Natural killer cell (primary cell): ENCODE results near the gene TMEM184C. TPM values are rescaled to one million over a fixed set of nuclear protein-coding genes. Genes with fewer than 3 reads are reported as not detected.

Experiments used
- ATAC-seq, 3 donors: fragments of 150-1000 bp in 2 of 3; fragments of 200-7000 bp in 1 of 3; cut with Tn5 transposase; 1 replicate in 1 of 3; 2 replicates in 2 of 3; pipeline ENCODE4 v1.10.0; 2021; ENCODE audit warnings: mild to moderate bottlenecking in 2 of 3, moderate library complexity in 2 of 3
- DNase-seq, 2 donors: peaks; one replicate each; pipeline versions ENCODE4 v3.0.0 to v3.0.0-alpha.2; 2013 to 2021; ENCODE audit warnings: mixed read lengths in 1 of 2
- H3K27ac ChIP-seq: one replicate; pipeline ENCODE4 v1.5.1; 2013; ENCODE audit warnings: mild to moderate bottlenecking, low read length
- H3K27me3 ChIP-seq: one replicate; pipeline ENCODE4 v1.6.1; 2013; ENCODE audit warnings: low read length; ENCODE audit not compliant: control insufficient read depth, insufficient read depth
- H3K36me3 ChIP-seq: one replicate; pipeline ENCODE4 v1.6.1; 2013; ENCODE audit warnings: low read length; ENCODE audit not compliant: control insufficient read depth, insufficient read depth
- H3K4me1 ChIP-seq: one replicate; pipeline ENCODE4 v1.6.1; 2013; ENCODE audit warnings: low read length; ENCODE audit not compliant: control insufficient read depth, insufficient read depth
- H3K4me3 ChIP-seq: one replicate; pipeline ENCODE4 v1.5.1; 2013; ENCODE audit warnings: low read length
- H3K9me3 ChIP-seq: one replicate; pipeline ENCODE4 v1.6.1; 2013; ENCODE audit warnings: low read length; ENCODE audit not compliant: control insufficient read depth, insufficient read depth
- H3K27ac Mint-ChIP-seq, 2 donors: one replicate each; pipeline ENCODE4 v1.8.0; 2022; ENCODE audit warnings: mild to moderate bottlenecking in 2 of 2, mixed read lengths in 2 of 2, moderate library complexity in 1 of 2
- H3K27me3 Mint-ChIP-seq, 2 donors: one replicate each; pipeline ENCODE4 v1.8.0; 2022; ENCODE audit warnings: low read depth in 2 of 2, mixed read lengths in 2 of 2
- H3K36me3 Mint-ChIP-seq: one replicate; pipeline ENCODE4 v1.8.0; 2022; ENCODE audit warnings: mixed read lengths
- H3K4me1 Mint-ChIP-seq, 2 donors: one replicate each; pipeline ENCODE4 v1.8.0; 2022; ENCODE audit warnings: mixed read lengths in 2 of 2
- H3K4me3 Mint-ChIP-seq: one replicate; pipeline ENCODE4 v1.8.0; 2022; ENCODE audit warnings: mild to moderate bottlenecking, moderate library complexity, mixed read lengths
- H3K9me3 Mint-ChIP-seq, 2 donors: one replicate each; pipeline ENCODE4 v1.8.0; 2022; ENCODE audit warnings: mixed read lengths in 2 of 2
- WGBS: methylation state at CpG from one replicate; pipeline ENCODE4 v1.1.7; 2013; ENCODE audit warnings: missing lambda C conversion rate; ENCODE audit not compliant: insufficient coverage; 5-methylcytosine and 5-hydroxymethylcytosine counted together
- intact Hi-C: fragments of 100-400 bp; cut with micrococcal nuclease; formaldehyde crosslinking; loops from one replicate; pipeline ENCODE4 v1.14.2; 2022
- total RNA-seq, 4 donors: library from RNA; stranded (reverse); fragments of 120-200 nt in 1 of 4; gene quantifications; one replicate each; pipeline versions ENCODE4 v1.2.3 to v1.2.4, GENCODE V29; 2013 to 2022
- TF ChIP-seq, protein P1 (sequence below): fragments of 200-600 bp; IDR thresholded peaks from one replicate; pipeline ENCODE4 v1.8.0; 2022; ENCODE audit warnings: antibody characterized with exemption

The TMEM184C gene
- total RNA-seq, 3 donors from 2014 or later (not counting 1 experiment from before 2014, with no cell fraction given) = 14.4 to 15.5 (median 15.1) TPM

DNA sequence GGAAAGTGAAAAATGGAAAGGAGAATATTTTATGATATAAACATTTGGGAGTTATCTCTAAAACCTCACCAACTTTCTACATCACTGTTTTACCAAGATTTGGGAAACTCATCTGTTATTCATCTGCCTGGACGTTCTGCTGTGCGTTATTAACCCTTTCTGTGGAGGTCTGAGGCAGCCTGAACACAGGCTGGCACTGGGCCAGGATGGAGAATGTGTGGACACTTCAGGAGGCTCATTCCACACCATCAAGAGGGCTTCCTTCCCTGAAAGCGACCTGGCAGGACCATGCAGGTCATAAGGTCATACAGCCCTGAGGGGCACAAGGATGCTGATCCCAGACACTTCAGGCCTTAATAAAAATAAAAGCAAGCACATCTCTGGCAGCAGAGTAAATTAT, 31.2 kb upstream of the TMEM184C start:
- WGBS = 93% methylated on average over 3 of the region's 3 CpGs

DNA sequence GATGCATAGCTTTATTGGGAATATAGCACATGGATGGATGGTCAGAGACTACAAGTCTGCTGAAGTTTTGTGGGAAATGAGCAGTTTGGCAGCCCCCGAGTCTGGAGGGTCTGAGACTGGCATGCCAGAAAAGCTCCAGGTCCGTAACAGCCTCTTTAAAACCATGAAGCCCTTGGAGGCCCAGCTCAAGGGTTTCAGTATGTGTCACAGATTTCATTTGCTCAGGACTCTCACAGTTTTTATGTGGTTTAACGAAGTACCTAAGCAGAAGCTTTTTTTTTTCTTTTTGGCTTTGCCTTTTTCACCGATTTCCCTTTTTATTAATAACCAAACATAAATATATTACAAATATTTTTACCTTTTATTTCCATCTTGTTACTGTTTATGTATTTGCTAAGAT, 30.6 kb upstream of the TMEM184C start:
- WGBS = 79% methylated on average over 2 of the region's 4 CpGs
- Mint-ChIP-seq H3K4me1 (no peaks in the 10 kb centered on the region), H3K4me3 (no peak overlapping the region), H3K27ac (no peak overlapping the region), H3K27me3 (peaks cover 11 to 12% of the 10 kb centered on the region in 2 donors), H3K9me3 (no peaks in the 10 kb centered on the region), H3K36me3 (no peaks in the 10 kb centered on the region)
- Histone ChIP-seq H3K27ac (no peak overlapping the region), H3K4me3 (no peak overlapping the region), H3K27me3 (peaks cover 3% of the 10 kb centered on the region), H3K9me3 (no peaks in the 10 kb centered on the region), H3K36me3 (no peaks in the 10 kb centered on the region), H3K4me1 (no peaks in the 10 kb centered on the region)
- ATAC-seq (no peak), DNase-seq (no peak)
- intact Hi-C loops = no loop called here
- TF ChIP-seq, protein P1, sequence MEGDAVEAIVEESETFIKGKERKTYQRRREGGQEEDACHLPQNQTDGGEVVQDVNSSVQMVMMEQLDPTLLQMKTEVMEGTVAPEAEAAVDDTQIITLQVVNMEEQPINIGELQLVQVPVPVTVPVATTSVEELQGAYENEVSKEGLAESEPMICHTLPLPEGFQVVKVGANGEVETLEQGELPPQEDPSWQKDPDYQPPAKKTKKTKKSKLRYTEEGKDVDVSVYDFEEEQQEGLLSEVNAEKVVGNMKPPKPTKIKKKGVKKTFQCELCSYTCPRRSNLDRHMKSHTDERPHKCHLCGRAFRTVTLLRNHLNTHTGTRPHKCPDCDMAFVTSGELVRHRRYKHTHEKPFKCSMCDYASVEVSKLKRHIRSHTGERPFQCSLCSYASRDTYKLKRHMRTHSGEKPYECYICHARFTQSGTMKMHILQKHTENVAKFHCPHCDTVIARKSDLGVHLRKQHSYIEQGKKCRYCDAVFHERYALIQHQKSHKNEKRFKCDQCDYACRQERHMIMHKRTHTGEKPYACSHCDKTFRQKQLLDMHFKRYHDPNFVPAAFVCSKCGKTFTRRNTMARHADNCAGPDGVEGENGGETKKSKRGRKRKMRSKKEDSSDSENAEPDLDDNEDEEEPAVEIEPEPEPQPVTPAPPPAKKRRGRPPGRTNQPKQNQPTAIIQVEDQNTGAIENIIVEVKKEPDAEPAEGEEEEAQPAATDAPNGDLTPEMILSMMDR = no peak

More for the DNA sequence above, 31.2 kb upstream of the TMEM184C start:
- H3K4me1 Mint-ChIP-seq = no peaks in the 10 kb centered on the region
- no peak overlapping the region for H3K27ac Mint-ChIP-seq
- no peaks in the 10 kb centered on the region for H3K4me1 ChIP-seq
- intact Hi-C loops = no loop called here
- TF ChIP-seq, protein P1 = no peak
- H3K9me3 Mint-ChIP-seq = no peaks in the 10 kb centered on the region
- H3K9me3 ChIP-seq = no peaks in the 10 kb centered on the region
- H3K4me3 Mint-ChIP-seq = no peak overlapping the region
- peaks cover 7 to 10% of the 10 kb centered on the region in 2 donors for H3K27me3 Mint-ChIP-seq
- peaks cover 3% of the 10 kb centered on the region for H3K27me3 ChIP-seq
- no peak overlapping the region for H3K27ac ChIP-seq
- no peaks in the 10 kb centered on the region for H3K36me3 Mint-ChIP-seq
- no peak overlapping the region for H3K4me3 ChIP-seq
- H3K36me3 ChIP-seq = no peaks in the 10 kb centered on the region
- DNase-seq (no peak), ATAC-seq (no peak)

DNA sequence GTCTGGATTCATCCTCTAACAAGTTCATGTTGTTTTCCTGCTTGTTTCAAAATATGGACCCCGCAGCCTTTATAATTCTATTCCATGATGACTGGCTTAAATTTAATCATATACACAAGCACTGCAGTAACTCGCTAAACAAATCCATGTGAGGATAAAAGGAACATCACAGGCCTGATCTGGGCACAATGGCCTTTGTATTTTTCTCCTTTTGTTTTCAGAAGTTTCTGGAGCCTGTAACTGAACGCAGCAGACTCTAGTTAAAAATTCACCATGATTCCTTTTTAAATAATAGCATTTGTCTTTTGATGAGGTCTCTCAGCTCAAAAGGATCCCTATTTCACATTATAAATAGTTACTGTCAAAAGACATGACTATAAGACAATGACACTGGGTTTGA, 30.2 kb upstream of the TMEM184C start:
- H3K4me3 ChIP-seq = no peak overlapping the region
- H3K9me3 ChIP-seq = no peaks in the 10 kb centered on the region
- Mint-ChIP-seq H3K36me3 (no peaks in the 10 kb centered on the region), H3K27ac (no peak overlapping the region), H3K9me3 (no peaks in the 10 kb centered on the region), H3K27me3 (peaks cover 9 to 11% of the 10 kb centered on the region in 2 donors), H3K4me3 (no peak overlapping the region), H3K4me1 (no peaks in the 10 kb centered on the region)
- no peaks in the 10 kb centered on the region for H3K36me3 ChIP-seq
- H3K27ac ChIP-seq = no peak overlapping the region
- WGBS = 94% methylated on average over 2 of the region's 3 CpGs
- peaks cover 3% of the 10 kb centered on the region for H3K27me3 ChIP-seq
- TF ChIP-seq, protein P1 = no peak
- DNase-seq = no peak
- intact Hi-C loops = no loop called here
- no peak for ATAC-seq
- H3K4me1 ChIP-seq = no peaks in the 10 kb centered on the region

DNA sequence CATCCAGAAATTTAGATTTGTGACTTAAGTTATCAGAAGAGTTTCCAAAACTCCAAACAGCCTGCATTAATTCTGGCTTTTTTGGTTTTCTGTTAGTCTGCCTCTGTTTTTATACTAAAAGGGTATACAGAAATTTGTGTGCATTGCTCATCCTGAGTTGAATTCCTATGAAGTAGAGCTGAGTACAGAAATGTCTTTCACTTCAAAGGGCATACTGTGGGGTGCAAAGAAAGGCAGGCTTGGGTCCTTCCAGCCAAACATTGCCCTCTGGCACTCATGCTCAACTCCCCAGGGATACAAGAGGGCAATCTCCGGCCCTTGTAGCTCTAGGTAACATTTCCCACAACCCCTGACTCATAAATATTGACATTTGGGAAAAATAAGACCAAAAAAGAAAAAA, 27.6 kb upstream of the TMEM184C start:
- ATAC-seq (no peak), DNase-seq (no peak)
- WGBS = no CpG with 5 or more reads among the region's 1 CpG
- no peaks in the 10 kb centered on the region for H3K9me3 ChIP-seq
- no peaks in the 10 kb centered on the region for H3K4me1 ChIP-seq
- peaks cover 3% of the 10 kb centered on the region for H3K27me3 ChIP-seq
- H3K27me3 Mint-ChIP-seq = peaks cover 12 to 13% of the 10 kb centered on the region in 2 donors
- H3K4me3 Mint-ChIP-seq = no peak overlapping the region
- intact Hi-C loops = no loop called here
- no peaks in the 10 kb centered on the region for H3K36me3 ChIP-seq
- TF ChIP-seq, protein P1 = no peak
- H3K27ac Mint-ChIP-seq = no peak overlapping the region
- no peak overlapping the region for H3K27ac ChIP-seq
- no peaks in the 10 kb centered on the region for H3K36me3 Mint-ChIP-seq
- no peaks in the 10 kb centered on the region for H3K9me3 Mint-ChIP-seq
- H3K4me1 Mint-ChIP-seq = no peaks in the 10 kb centered on the region
- no peak overlapping the region for H3K4me3 ChIP-seq
